Neutrophil (primary cell): ENCODE measurements around the gene SLC9A9.

ENCODE experiments used
- H3K27ac ChIP-seq: fragments of 200-600 bp; sonication (generic); 2 replicates; pipeline ENCODE4 v1.5.1; 2016; ENCODE audit warnings: mild to moderate bottlenecking, moderate library complexity
- H3K27me3 ChIP-seq: fragments of 200-600 bp; sonication (generic); 2 replicates; pipeline ENCODE4 v1.6.0; 2016; ENCODE audit warnings: mild to moderate bottlenecking
- H3K36me3 ChIP-seq: fragments of 200-600 bp; sonication (generic); 2 replicates; pipeline ENCODE4 v1.5.1; 2017
- H3K4me1 ChIP-seq, 2 experiments: fragments of 200-600 bp in 1 of 2; sonication (generic) in 1 of 2; 1 replicate in 1 of 2; 2 replicates in 1 of 2; pipeline versions ENCODE4 v1.5.1 to v1.6.1; 2013 to 2016; ENCODE audit warnings: low read depth in 1 of 2, low read length in 1 of 2, mild to moderate bottlenecking in 1 of 2, moderate library complexity in 1 of 2; ENCODE audit not compliant: control insufficient read depth in 1 of 2, insufficient read depth in 1 of 2
- H3K4me3 ChIP-seq, 2 experiments: fragments of 200-600 bp in 1 of 2; sonication (generic) in 1 of 2; 1 replicate in 1 of 2; 2 replicates in 1 of 2; pipeline ENCODE4 v1.5.1; 2013 to 2016; ENCODE audit warnings: low read depth in 1 of 2, low read length in 1 of 2, mild to moderate bottlenecking in 1 of 2, moderate library complexity in 1 of 2
- H3K9me3 ChIP-seq: fragments of 200-600 bp; sonication (generic); 2 replicates; pipeline ENCODE4 v1.5.1; 2016
- TF ChIP-seq, protein P1 (sequence below): fragments of 200-600 bp; sonication (generic); IDR thresholded peaks from 2 replicates; pipeline ENCODE4 v1.5.1; 2016; ENCODE audit warnings: antibody characterized with exemption

Gene SLC9A9

DNA sequence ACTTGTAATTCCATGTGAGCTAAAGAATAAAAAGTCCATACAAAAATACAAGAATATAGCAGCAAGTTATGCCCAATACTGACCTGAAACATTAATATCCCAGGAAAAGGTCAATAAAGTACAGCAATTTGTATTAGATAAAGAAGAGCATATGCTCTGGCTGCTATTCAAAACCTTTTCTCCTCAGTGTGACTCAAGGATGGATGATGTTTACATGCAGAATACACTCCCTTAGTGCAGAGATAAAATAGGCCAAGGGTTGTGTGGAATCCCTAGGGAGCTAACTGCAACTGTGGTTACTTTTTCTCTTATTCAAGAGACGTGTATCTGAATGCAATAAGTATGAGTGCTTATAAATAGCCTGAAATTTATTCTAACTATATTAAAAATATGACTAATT is 78.7 kb downstream of the SLC9A9 start:
- Histone ChIP-seq H3K27me3 (peaks cover 4% of the 10 kb centered on the region), H3K4me1 (no peaks in the 10 kb centered on the region), H3K36me3 (no peaks in the 10 kb centered on the region), H3K27ac (no peak overlapping the region), H3K4me3 (no peak overlapping the region), H3K9me3 (no peaks in the 10 kb centered on the region)
- TF ChIP-seq, protein P1, sequence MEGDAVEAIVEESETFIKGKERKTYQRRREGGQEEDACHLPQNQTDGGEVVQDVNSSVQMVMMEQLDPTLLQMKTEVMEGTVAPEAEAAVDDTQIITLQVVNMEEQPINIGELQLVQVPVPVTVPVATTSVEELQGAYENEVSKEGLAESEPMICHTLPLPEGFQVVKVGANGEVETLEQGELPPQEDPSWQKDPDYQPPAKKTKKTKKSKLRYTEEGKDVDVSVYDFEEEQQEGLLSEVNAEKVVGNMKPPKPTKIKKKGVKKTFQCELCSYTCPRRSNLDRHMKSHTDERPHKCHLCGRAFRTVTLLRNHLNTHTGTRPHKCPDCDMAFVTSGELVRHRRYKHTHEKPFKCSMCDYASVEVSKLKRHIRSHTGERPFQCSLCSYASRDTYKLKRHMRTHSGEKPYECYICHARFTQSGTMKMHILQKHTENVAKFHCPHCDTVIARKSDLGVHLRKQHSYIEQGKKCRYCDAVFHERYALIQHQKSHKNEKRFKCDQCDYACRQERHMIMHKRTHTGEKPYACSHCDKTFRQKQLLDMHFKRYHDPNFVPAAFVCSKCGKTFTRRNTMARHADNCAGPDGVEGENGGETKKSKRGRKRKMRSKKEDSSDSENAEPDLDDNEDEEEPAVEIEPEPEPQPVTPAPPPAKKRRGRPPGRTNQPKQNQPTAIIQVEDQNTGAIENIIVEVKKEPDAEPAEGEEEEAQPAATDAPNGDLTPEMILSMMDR, result no peak

DNA sequence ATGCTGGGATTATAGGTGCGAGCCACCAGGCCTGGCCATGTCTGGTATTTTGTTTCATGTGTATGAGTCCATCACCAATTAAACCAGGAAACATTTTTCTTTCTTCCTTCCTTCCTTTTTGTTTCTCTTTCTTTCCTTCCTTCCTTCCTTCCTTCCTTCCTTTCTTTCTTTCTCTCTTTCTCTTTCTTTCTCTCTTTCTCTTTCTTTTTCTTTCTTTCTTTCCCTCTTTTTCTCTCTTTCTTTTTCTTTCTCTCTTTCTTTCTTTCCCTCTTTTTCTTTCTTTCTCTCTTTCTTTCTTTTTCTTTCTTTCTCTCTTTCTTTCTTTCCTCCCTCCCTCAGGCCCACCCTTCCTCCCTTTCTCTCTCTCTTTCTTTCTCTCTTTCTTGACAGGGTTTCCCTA is 83.4 kb downstream of the SLC9A9 start:
- no peaks in the 10 kb centered on the region for H3K9me3 ChIP-seq
- no peaks in the 10 kb centered on the region for H3K4me1 ChIP-seq
- H3K36me3 ChIP-seq, result no peaks in the 10 kb centered on the region
- H3K4me3 ChIP-seq, result no peak overlapping the region
- peaks cover 3% of the 10 kb centered on the region for H3K27me3 ChIP-seq
- no peak overlapping the region for H3K27ac ChIP-seq
- TF ChIP-seq, protein P1, result no peak

DNA sequence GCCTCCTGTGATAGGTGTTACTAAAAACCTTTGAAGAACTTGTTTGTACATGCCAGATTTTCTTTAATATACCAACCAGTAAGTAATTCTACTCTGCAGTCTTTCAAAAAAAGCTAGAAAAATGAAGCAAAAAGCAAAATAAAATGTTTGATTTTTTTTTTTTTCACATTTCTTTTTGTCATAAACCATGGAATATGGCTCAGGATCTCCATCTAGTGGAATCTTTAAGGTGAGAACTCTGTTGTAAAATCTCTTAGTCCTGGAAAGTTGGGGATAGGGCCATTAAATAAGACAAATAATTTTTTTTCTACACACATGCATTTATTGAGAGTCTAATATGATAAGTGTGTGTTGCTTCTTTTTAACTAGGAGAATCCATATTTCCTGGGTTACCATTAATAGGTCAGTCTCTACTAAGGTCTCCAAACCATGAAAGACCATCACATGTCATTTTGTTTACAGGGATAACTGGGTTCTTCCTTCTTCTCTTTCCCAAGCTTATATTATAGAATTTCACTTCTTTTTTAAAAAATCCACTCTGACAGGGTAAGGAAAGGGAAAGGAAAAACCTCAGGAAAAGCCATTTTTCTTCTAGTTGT is 84.6 kb downstream of the SLC9A9 start:
- Histone ChIP-seq H3K27ac (no peak overlapping the region), H3K27me3 (no peaks in the 10 kb centered on the region), H3K36me3 (no peaks in the 10 kb centered on the region), H3K9me3 (no peaks in the 10 kb centered on the region), H3K4me1 (no peaks in the 10 kb centered on the region), H3K4me3 (no peak overlapping the region)
- TF ChIP-seq, protein P1, result no peak

DNA sequence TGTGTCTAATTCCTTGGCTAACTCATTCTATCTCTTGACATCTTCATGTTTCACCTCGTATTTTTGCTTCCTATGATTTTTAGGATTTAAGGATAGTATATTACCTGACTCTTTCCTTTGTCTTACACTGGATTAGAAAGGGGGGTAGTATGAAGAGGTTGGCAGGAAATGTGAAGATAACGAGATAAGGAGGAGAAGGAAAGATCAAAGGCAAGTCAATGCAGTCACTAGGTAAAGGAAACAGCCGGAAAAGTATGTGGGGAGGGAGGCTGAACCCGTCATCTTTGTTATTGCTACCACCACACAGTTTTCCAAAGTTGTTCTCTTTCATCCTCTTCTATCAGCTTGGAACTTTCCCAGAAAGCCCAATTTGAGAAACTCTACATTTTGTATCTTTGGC is 90.6 kb downstream of the SLC9A9 start:
- Histone ChIP-seq H3K4me1 (no peaks in the 10 kb centered on the region), H3K9me3 (no peaks in the 10 kb centered on the region), H3K36me3 (no peaks in the 10 kb centered on the region), H3K4me3 (no peak overlapping the region), H3K27ac (no peak overlapping the region), H3K27me3 (no peaks in the 10 kb centered on the region)
- TF ChIP-seq, protein P1, result no peak

DNA sequence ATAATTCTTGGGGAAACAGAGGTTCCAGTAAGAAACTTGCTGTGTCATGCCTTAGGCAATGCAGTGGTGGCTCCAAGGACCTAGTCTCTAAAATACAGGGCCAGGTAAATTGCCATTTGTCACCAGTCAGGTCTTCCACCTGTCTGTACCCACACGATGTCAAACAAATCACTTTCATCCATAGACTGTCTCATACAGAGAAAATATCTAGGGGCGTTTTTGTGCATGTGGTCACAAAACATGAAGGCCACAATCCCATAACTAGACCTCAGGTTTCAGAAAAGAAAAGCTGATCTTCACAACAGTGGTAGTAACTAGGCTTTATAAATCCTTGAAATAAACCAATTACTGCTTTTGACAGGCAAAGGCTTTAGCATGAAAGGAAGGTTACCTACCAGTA is 92.3 kb downstream of the SLC9A9 start:
- TF ChIP-seq, protein P1, result no peak
- Histone ChIP-seq H3K36me3 (no peaks in the 10 kb centered on the region), H3K4me3 (no peak overlapping the region), H3K4me1 (no peaks in the 10 kb centered on the region), H3K27me3 (no peaks in the 10 kb centered on the region), H3K9me3 (no peaks in the 10 kb centered on the region), H3K27ac (no peak overlapping the region)

DNA sequence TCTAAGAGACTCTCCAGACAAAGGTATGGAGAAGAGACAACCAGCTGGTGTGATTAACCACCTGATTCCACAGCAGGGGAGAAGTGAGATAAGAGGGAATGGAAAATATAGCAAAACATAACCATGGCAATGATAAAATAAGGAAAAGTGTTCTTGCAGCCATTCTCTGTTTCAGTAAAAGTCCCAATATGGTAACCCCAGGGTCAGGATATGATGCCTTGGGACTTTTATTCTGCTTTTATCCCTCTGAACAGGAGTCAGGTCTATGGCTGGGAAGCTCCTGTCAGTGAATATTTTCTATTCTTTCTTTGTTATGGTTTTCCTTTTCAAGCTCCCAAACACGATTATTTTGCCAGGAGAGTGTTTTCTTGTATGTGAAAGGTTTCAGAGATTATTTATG is 94.2 kb downstream of the SLC9A9 start:
- no peaks in the 10 kb centered on the region for H3K27me3 ChIP-seq
- no peak overlapping the region for H3K4me3 ChIP-seq
- no peak overlapping the region for H3K27ac ChIP-seq
- TF ChIP-seq, protein P1, result no peak
- no peaks in the 10 kb centered on the region for H3K9me3 ChIP-seq
- H3K4me1 ChIP-seq, result no peaks in the 10 kb centered on the region
- H3K36me3 ChIP-seq, result no peaks in the 10 kb centered on the region
